ENCODE measurements around the gene FLYWCH2. TPM values are rescaled to one million over a fixed set of nuclear protein-coding genes. Genes with fewer than 3 reads are reported as not detected.
A peak's percentile ranks its signal among the peaks of the same experiment; 100 is the strongest.
"Not testable (repeated sequence)": the region's sequence is repeated elsewhere in the genome, so short reads cannot be mapped to it uniquely, and the experiment has no call there.

Gene FLYWCH2
- total RNA-seq, 1 donor from 2014 or later: 45.9 TPM

DNA sequence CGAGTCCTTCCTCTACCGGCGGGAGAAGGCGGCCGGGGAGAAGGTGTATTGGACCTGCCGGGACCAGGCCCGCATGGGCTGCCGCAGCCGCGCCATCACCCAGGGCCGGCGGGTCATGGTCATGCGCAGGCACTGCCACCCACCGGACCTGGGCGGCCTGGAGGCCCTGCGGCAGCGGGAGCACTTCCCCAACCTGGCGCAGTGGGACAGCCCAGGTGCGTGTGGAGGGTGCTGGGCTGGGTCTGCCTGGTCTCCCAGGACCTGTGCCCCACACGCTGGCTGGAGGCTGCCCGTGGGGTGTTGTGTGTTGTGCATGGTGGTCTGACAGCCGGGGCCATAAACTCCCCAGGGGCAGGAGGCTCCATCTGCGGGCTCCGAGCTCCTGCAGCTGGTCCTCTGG is 54.2 kb downstream of the FLYWCH2 start:
- TF ChIP-seq, protein P1, sequence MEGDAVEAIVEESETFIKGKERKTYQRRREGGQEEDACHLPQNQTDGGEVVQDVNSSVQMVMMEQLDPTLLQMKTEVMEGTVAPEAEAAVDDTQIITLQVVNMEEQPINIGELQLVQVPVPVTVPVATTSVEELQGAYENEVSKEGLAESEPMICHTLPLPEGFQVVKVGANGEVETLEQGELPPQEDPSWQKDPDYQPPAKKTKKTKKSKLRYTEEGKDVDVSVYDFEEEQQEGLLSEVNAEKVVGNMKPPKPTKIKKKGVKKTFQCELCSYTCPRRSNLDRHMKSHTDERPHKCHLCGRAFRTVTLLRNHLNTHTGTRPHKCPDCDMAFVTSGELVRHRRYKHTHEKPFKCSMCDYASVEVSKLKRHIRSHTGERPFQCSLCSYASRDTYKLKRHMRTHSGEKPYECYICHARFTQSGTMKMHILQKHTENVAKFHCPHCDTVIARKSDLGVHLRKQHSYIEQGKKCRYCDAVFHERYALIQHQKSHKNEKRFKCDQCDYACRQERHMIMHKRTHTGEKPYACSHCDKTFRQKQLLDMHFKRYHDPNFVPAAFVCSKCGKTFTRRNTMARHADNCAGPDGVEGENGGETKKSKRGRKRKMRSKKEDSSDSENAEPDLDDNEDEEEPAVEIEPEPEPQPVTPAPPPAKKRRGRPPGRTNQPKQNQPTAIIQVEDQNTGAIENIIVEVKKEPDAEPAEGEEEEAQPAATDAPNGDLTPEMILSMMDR (conservative IDR thresholded peaks at IDR 0.05): no peak
- Mint-ChIP-seq H3K4me1 (ENCODE audit: unreplicated experiment) (peaks cover 3% of the 10 kb centered on the region), H3K27ac (no peak overlapping the region), H3K4me3 (no peak overlapping the region), H3K36me3 (peaks cover 4% of the 10 kb centered on the region), H3K27me3 (no peaks in the 10 kb centered on the region), H3K9me3 (no peaks in the 10 kb centered on the region)
- no peak for DNase-seq (ENCODE audit: extremely low spot score, unreplicated experiment)

DNA sequence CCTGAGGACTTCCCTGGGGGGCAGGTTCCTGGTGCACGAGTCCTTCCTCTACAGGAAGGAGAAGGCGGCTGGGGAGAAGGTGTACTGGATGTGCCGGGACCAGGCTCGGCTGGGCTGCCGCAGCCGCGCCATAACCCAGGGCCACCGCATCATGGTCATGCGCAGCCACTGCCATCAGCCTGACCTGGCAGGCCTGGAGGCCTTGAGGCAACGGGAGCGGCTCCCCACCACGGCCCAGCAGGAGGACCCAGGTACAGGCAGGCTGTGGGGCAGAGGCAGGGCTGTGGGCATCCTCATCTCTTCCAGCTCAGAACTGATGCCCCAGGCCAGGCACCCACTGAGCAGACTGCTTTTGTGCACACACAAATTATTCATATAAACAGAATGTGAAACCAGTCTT is 55.2 kb downstream of the FLYWCH2 start:
- no peaks in the 10 kb centered on the region for H3K27me3 Mint-ChIP-seq

DNA sequence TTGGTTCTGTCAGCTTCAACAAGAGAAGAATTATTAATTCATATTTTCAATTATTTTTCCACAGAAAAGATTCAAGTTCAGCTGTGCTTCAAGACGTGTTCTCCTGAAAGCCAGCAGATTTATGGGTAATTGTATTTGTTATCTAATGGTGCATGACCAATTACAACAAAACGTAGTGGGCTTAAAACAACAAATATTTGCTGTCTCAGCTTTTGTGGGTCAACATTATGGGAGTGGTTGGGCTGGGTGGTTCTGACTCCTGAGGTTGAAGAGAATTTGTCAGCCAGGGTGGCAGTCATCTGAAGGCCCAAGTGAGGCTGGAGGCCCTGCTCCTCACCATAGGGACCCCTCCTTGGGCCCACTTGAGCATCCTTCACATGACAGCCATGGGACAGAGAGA is 57.0 kb downstream of the FLYWCH2 start:
- DNase-seq (ENCODE audit: extremely low spot score, unreplicated experiment): no peak
- Mint-ChIP-seq H3K4me1 (ENCODE audit: unreplicated experiment) (peaks cover 3% of the 10 kb centered on the region), H3K9me3 (no peaks in the 10 kb centered on the region), H3K36me3 (peaks cover 9% of the 10 kb centered on the region), H3K27me3 (no peaks in the 10 kb centered on the region), H3K27ac (peak overlapping the region; percentile 18), H3K4me3 (no peak overlapping the region)
- TF ChIP-seq, protein P1 (conservative IDR thresholded peaks at IDR 0.05): no peak

More for the DNA sequence above, 55.2 kb downstream of the FLYWCH2 start:
- Mint-ChIP-seq H3K27ac (no peak overlapping the region), H3K4me3 (no peak overlapping the region), H3K9me3 (no peaks in the 10 kb centered on the region), H3K4me1 (ENCODE audit: unreplicated experiment) (peaks cover 3% of the 10 kb centered on the region), H3K36me3 (peaks cover 6% of the 10 kb centered on the region)
- TF ChIP-seq, protein P1 (conservative IDR thresholded peaks at IDR 0.05): no peak
- no peak for DNase-seq (ENCODE audit: extremely low spot score, unreplicated experiment)

DNA sequence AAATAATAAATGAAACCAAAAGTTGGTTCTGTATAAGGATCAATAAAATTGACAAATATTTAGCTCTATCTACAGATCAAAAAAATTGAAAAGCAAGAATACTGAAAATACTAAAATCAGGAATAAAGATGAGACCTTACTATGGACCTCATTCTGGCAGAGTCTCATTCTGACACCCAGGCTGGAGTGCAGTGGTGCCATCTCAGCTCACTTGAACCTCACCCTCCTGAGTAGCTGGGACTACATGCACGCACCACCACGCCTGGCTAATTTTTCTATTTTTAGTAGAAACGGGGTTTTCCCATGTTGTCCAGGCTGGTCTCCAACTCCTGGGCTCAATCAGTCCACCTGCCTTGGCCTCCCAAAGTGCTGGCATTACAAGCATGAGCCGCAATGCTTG is 59.0 kb downstream of the FLYWCH2 start:
- H3K4me1 Mint-ChIP-seq (ENCODE audit: unreplicated experiment): peaks cover 3% of the 10 kb centered on the region
- no peak for DNase-seq (ENCODE audit: extremely low spot score, unreplicated experiment)
- peaks cover 14% of the 10 kb centered on the region for H3K36me3 Mint-ChIP-seq
- no peak overlapping the region for H3K4me3 Mint-ChIP-seq
- no peaks in the 10 kb centered on the region for H3K27me3 Mint-ChIP-seq
- no peaks in the 10 kb centered on the region for H3K9me3 Mint-ChIP-seq
- TF ChIP-seq, protein P1 (conservative IDR thresholded peaks at IDR 0.05): no peak
- no peak overlapping the region for H3K27ac Mint-ChIP-seq

DNA sequence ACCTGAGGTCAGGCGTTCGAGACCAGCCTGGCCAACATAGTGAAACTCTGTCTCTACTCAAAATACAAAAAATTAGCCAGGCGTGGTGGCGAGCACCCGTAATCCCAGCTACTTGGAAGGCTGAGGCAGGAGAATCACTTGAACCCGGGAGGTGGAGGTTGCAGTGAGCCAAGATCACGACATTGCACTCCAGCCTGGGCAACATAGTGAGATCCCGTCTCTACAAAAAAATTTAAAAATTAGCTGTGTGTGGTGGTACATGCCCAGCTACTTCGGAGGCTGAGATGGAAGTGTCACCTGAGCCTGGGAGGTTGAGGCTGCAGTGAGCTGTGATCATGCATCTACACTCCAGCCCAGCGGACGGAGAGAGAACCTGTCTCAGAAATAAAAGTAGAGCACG is 60.7 kb downstream of the FLYWCH2 start:
- H3K4me1 Mint-ChIP-seq (ENCODE audit: unreplicated experiment); H3K27me3 Mint-ChIP-seq; H3K9me3 Mint-ChIP-seq; H3K27ac Mint-ChIP-seq; DNase-seq (ENCODE audit: extremely low spot score, unreplicated experiment); H3K4me3 Mint-ChIP-seq: not testable (repeated sequence)
- peaks cover 16% of the 10 kb centered on the region for H3K36me3 Mint-ChIP-seq

DNA sequence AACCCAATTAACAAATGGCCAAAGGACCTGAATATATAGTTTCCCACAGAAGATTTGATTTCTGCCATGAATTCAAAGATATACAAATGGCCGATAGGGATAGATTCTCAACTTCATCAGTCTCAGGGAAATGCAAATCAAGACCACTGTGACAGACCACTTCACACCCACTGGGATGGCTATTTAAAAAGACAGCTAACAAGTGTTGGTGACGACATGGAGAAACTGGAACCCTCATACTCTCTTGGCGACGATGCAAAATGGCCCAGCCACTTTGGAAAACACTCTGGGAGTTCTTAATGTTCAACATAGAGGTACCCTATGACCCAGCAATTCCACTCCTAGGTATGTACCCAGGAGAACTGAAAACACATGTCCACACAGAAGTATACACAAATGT is 63.6 kb downstream of the FLYWCH2 start:
- Mint-ChIP-seq H3K9me3 (no peaks in the 10 kb centered on the region), H3K27me3 (no peaks in the 10 kb centered on the region), H3K4me1 (ENCODE audit: unreplicated experiment) (no peaks in the 10 kb centered on the region), H3K27ac (no peak overlapping the region), H3K36me3 (peaks cover 12% of the 10 kb centered on the region), H3K4me3 (no peak overlapping the region)
- TF ChIP-seq, protein P1 (conservative IDR thresholded peaks at IDR 0.05): no peak
- DNase-seq (ENCODE audit: extremely low spot score, unreplicated experiment): no peak

Other genes with a start within 250 kb of the FLYWCH2 start
- gene KCTD5, start 200.7 kb upstream of the FLYWCH2 start, total RNA-seq (ENCODE audit: low replicate concordance): 25.1 and 30.5 TPM in 2 replicates
- 19.0 and 24.6 TPM in 2 replicates for gene PRSS27, start 163.0 kb upstream of the FLYWCH2 start, total RNA-seq (ENCODE audit: low replicate concordance)
- 620 and 749 TPM in 2 replicates for gene SRRM2, start 130.6 kb upstream of the FLYWCH2 start, total RNA-seq (ENCODE audit: low replicate concordance)
- 237 and 243 TPM in 2 replicates for gene ELOB, start 105.9 kb upstream of the FLYWCH2 start, total RNA-seq (ENCODE audit: low replicate concordance)
- gene PRSS33, start 95.7 kb upstream of the FLYWCH2 start, total RNA-seq (ENCODE audit: low replicate concordance): 0.39 and 2.4 TPM in 2 replicates
- not detected in 2 replicates for gene PRSS41, start 84.7 kb upstream of the FLYWCH2 start, total RNA-seq (ENCODE audit: low replicate concordance)
- not detected in 2 replicates for gene PRSS21, start 66.0 kb upstream of the FLYWCH2 start, total RNA-seq (ENCODE audit: low replicate concordance)
- gene ZG16B, start 52.9 kb upstream of the FLYWCH2 start, total RNA-seq (ENCODE audit: low replicate concordance): 1.5 and 1.7 TPM in 2 replicates
- 42.5 and 56.8 TPM in 2 replicates for gene PRSS22, start 25.0 kb upstream of the FLYWCH2 start, total RNA-seq (ENCODE audit: low replicate concordance)
- 17.8 and 28.6 TPM in 2 replicates for gene FLYWCH1, start 28.7 kb downstream of the FLYWCH2 start, total RNA-seq (ENCODE audit: low replicate concordance)
- 4.5 and 7.7 TPM in 2 replicates for gene KREMEN2, start 81.1 kb downstream of the FLYWCH2 start, total RNA-seq (ENCODE audit: low replicate concordance)
- gene PAQR4, start 86.1 kb downstream of the FLYWCH2 start, total RNA-seq (ENCODE audit: low replicate concordance): 18.1 and 23.8 TPM in 2 replicates
- gene PKMYT1, start 97.2 kb downstream of the FLYWCH2 start, total RNA-seq (ENCODE audit: low replicate concordance): 25.1 and 42.3 TPM in 2 replicates
- gene CLDN9, start 129.7 kb downstream of the FLYWCH2 start, total RNA-seq (ENCODE audit: low replicate concordance): 0.99 and 3.4 TPM in 2 replicates
- gene CLDN6, start 135.0 kb downstream of the FLYWCH2 start, total RNA-seq (ENCODE audit: low replicate concordance): 98.9 and 243 TPM in 2 replicates
- 24.0 and 55.5 TPM in 2 replicates for gene TNFRSF12A, start 137.2 kb downstream of the FLYWCH2 start, total RNA-seq (ENCODE audit: low replicate concordance)
- 34.8 and 49.4 TPM in 2 replicates for gene HCFC1R1, start 140.7 kb downstream of the FLYWCH2 start, total RNA-seq (ENCODE audit: low replicate concordance)
- 40.1 and 50.7 TPM in 2 replicates for gene THOC6, start 140.8 kb downstream of the FLYWCH2 start, total RNA-seq (ENCODE audit: low replicate concordance)
- 15.2 and 28.6 TPM in 2 replicates for gene BICDL2, start 153.7 kb downstream of the FLYWCH2 start, total RNA-seq (ENCODE audit: low replicate concordance)
- gene MMP25, start 163.3 kb downstream of the FLYWCH2 start, total RNA-seq (ENCODE audit: low replicate concordance): 0.14 TPM in 2 replicates
- gene IL32, start 182.4 kb downstream of the FLYWCH2 start, total RNA-seq (ENCODE audit: low replicate concordance): 12.7 and 44.1 TPM in 2 replicates
- not detected in 2 replicates for gene ZSCAN10, start 216.1 kb downstream of the FLYWCH2 start, total RNA-seq (ENCODE audit: low replicate concordance)
- gene ZNF205, start 229.4 kb downstream of the FLYWCH2 start, total RNA-seq (ENCODE audit: low replicate concordance): 15.0 and 18.2 TPM in 2 replicates